ENCODE results near the gene ABO. TPM values are rescaled to one million over a fixed set of nuclear protein-coding genes. Genes with fewer than 3 reads are reported as not detected.

The ABO gene
- total and polyA plus RNA-seq, 9 of the 15 experiments (the other 6 are each of a cell fraction or from before 2014, with no cell fraction given), result 5.0 to 21.9 (median 11.9) TPM

DNA sequence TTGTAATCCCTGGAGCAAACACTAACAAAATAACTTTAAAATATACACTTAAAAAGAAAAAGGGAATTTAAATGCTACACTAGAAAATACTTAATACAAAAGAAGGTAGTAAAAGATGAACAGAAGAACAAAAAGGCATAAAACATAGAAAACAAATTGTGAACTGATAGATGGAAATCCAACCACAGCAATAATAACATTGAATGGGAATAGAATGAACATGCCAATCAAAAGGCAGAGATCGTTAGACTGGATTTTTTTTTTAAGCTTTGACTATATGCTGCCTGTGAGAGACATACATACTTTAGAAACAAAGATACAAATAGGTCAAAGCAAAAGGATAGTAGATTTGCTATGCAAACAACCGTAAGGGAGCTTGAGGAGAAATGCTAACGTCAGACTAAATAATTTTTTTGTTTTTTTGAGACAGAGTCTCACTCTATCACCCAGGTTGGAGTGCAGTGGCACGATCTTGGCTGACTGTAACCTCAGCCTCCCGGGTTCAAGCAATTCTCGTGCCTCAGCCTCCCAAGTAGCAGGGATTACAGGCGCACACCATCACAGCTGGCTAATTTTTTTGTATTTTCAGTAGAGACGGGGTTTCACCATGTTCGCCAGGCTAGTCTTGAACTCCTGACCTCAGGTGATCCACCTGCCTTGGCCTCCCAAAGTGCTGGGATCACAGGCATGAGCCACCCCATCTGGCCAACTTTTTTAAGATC, 6.5 kb downstream of the ABO start (continued):
- TF ChIP-seq, protein P1, sequence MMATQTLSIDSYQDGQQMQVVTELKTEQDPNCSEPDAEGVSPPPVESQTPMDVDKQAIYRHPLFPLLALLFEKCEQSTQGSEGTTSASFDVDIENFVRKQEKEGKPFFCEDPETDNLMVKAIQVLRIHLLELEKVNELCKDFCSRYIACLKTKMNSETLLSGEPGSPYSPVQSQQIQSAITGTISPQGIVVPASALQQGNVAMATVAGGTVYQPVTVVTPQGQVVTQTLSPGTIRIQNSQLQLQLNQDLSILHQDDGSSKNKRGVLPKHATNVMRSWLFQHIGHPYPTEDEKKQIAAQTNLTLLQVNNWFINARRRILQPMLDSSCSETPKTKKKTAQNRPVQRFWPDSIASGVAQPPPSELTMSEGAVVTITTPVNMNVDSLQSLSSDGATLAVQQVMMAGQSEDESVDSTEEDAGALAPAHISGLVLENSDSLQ (IDR thresholded peaks at IDR 0.05), result peak; percentile 79
- no peak for TF ChIP-seq PHF21A (IDR thresholded peaks at IDR 0.05; ENCODE audit: borderline replicate concordance, low read depth)
- TF ChIP-seq ZNF586 (CRISPR knock-in tag; conservative IDR thresholded peaks at IDR 0.05), result no peak
- no peak for TF ChIP-seq ZNF174 (CRISPR knock-in tag; IDR thresholded peaks at IDR 0.05)
- no peak for TF ChIP-seq NFYB (IDR thresholded peaks at IDR 0.05; ENCODE audit: extremely low read depth, insufficient read length)
- TF ChIP-seq SMAD4 (CRISPR knock-in tag; conservative IDR thresholded peaks at IDR 0.05), result 0 out of 2 replicates have a peak, but pooled peaks have one; percentile 36
- no peak for TF ChIP-seq HNRNPLL (IDR thresholded peaks at IDR 0.05; ENCODE audit: low read depth, low read length, poor library complexity, severe bottlenecking)
- TF ChIP-seq FOXK2 (conservative IDR thresholded peaks at IDR 0.05 in 1 of 2, IDR thresholded peaks at IDR 0.05 in 1 of 2; ENCODE audit: low read depth in 2 of 2), result 0 out of 4 replicates have a peak, but pooled peaks of 1 of the 2 experiments have one; percentile 11
- TF ChIP-seq, protein P2, sequence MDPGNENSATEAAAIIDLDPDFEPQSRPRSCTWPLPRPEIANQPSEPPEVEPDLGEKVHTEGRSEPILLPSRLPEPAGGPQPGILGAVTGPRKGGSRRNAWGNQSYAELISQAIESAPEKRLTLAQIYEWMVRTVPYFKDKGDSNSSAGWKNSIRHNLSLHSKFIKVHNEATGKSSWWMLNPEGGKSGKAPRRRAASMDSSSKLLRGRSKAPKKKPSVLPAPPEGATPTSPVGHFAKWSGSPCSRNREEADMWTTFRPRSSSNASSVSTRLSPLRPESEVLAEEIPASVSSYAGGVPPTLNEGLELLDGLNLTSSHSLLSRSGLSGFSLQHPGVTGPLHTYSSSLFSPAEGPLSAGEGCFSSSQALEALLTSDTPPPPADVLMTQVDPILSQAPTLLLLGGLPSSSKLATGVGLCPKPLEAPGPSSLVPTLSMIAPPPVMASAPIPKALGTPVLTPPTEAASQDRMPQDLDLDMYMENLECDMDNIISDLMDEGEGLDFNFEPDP (CRISPR knock-in tag; IDR thresholded peaks at IDR 0.05), result no peak
- TF ChIP-seq ZBTB1 (CRISPR knock-in tag; IDR thresholded peaks at IDR 0.05; ENCODE audit: borderline replicate concordance, low read depth), result no peak
- TF ChIP-seq ZBTB7A (IDR thresholded peaks at IDR 0.05; ENCODE audit: borderline replicate concordance, control insufficient read depth, low read depth, low read length), result no peak
- TF ChIP-seq XRCC4 (IDR thresholded peaks at IDR 0.05; ENCODE audit: extremely low read depth, insufficient read depth, insufficient read length), result no peak
- no peak for TF ChIP-seq SUPT5H (IDR thresholded peaks at IDR 0.05)
- no peak for TF ChIP-seq HNRNPL (IDR thresholded peaks at IDR 0.05; ENCODE audit: low read depth, low read length)
- peak; percentile 65; the same call in 1 of the 2 replicates for TF ChIP-seq HLTF (IDR thresholded peaks at IDR 0.05)
- TF ChIP-seq, protein P3, sequence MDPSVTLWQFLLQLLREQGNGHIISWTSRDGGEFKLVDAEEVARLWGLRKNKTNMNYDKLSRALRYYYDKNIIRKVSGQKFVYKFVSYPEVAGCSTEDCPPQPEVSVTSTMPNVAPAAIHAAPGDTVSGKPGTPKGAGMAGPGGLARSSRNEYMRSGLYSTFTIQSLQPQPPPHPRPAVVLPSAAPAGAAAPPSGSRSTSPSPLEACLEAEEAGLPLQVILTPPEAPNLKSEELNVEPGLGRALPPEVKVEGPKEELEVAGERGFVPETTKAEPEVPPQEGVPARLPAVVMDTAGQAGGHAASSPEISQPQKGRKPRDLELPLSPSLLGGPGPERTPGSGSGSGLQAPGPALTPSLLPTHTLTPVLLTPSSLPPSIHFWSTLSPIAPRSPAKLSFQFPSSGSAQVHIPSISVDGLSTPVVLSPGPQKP (CRISPR knock-in tag; IDR thresholded peaks at IDR 0.05), result no peak
- TF ChIP-seq NFE2 (IDR thresholded peaks at IDR 0.05; ENCODE audit: low read depth), result no peak
- no peak for TF ChIP-seq ZSCAN29 (IDR thresholded peaks at IDR 0.05)
- TF ChIP-seq, protein P4, sequence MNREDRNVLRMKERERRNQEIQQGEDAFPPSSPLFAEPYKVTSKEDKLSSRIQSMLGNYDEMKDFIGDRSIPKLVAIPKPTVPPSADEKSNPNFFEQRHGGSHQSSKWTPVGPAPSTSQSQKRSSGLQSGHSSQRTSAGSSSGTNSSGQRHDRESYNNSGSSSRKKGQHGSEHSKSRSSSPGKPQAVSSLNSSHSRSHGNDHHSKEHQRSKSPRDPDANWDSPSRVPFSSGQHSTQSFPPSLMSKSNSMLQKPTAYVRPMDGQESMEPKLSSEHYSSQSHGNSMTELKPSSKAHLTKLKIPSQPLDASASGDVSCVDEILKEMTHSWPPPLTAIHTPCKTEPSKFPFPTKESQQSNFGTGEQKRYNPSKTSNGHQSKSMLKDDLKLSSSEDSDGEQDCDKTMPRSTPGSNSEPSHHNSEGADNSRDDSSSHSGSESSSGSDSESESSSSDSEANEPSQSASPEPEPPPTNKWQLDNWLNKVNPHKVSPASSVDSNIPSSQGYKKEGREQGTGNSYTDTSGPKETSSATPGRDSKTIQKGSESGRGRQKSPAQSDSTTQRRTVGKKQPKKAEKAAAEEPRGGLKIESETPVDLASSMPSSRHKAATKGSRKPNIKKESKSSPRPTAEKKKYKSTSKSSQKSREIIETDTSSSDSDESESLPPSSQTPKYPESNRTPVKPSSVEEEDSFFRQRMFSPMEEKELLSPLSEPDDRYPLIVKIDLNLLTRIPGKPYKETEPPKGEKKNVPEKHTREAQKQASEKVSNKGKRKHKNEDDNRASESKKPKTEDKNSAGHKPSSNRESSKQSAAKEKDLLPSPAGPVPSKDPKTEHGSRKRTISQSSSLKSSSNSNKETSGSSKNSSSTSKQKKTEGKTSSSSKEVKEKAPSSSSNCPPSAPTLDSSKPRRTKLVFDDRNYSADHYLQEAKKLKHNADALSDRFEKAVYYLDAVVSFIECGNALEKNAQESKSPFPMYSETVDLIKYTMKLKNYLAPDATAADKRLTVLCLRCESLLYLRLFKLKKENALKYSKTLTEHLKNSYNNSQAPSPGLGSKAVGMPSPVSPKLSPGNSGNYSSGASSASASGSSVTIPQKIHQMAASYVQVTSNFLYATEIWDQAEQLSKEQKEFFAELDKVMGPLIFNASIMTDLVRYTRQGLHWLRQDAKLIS (CRISPR knock-in tag; IDR thresholded peaks at IDR 0.05), result no peak
- no peak for TF ChIP-seq KDM5B (IDR thresholded peaks at IDR 0.05; ENCODE audit: insufficient replicate concordance, low read depth, low read length)

Measured in K562 (cell line).